ENCODE data around the gene PIGN. TPM values are rescaled to one million over a fixed set of nuclear protein-coding genes. Genes with fewer than 3 reads are reported as not detected.

PIGN gene
- polyA plus RNA-seq, 1 donor from 2014 or later, result 8.7 TPM

DNA sequence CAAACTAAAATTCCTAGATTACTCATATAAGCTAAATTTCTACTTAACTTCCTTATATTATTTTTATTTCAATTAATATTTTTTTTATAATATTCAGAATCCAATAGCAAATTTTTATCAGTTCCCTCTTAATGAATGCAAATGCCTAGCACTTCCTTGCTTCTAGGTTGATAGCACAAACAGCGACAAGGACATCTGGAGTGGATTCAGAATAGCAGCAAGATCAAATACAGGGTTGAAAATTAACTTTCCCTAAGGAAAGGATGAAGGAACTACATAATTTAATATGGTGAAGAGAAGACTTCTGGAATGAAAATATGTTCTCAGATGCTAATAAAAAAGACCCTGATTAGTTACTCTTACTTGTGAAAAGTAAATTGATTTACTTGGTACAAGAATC lies 64.5 kb downstream of the PIGN start:
- H4K20me1 ChIP-seq (ENCODE audit: insufficient read depth), result no peaks in the 10 kb centered on the region
- H3K4me2 ChIP-seq (ENCODE audit: low read length), result no peak overlapping the region
- no peak overlapping the region for H3K4me3 ChIP-seq (ENCODE audit: low read length)
- H3F3A ChIP-seq (ENCODE audit: insufficient read depth, low read length, poor library complexity, severe bottlenecking), result no peaks in the 10 kb centered on the region
- H2AFZ ChIP-seq (ENCODE audit: low read depth, low read length), result no peak overlapping the region
- H3K9me3 ChIP-seq (ENCODE audit: low read length), result no peaks in the 10 kb centered on the region
- H3K27ac ChIP-seq (ENCODE audit: low read length), result no peak overlapping the region
- no peak overlapping the region for H3K9ac ChIP-seq (ENCODE audit: low read length)
- no peaks in the 10 kb centered on the region for H3K36me3 ChIP-seq (ENCODE audit: insufficient read depth, low read length)
- no peak for TF ChIP-seq MXI1 (conservative IDR thresholded peaks at IDR 0.05; ENCODE audit: poor library complexity, severe bottlenecking)
- no peak for TF ChIP-seq RAD21 (conservative IDR thresholded peaks at IDR 0.05)
- TF ChIP-seq EP300 (conservative IDR thresholded peaks at IDR 0.05; ENCODE audit: poor library complexity, severe bottlenecking), result no peak
- no peaks in the 10 kb centered on the region for H3K27me3 ChIP-seq (ENCODE audit: insufficient read depth, low read depth, low read length)
- H3K9me2 ChIP-seq (ENCODE audit: insufficient read depth, low read length), result no peaks in the 10 kb centered on the region
- H3K79me2 ChIP-seq (replicated peaks; ENCODE audit: insufficient read depth, low read length), result no peaks in the 10 kb centered on the region

GRCh38 chr18:62119884-62120283 lies 67.0 kb downstream of the PIGN start:
- H3K9me3 ChIP-seq (ENCODE audit: low read length), result no peaks in the 10 kb centered on the region
- H3K4me3 ChIP-seq (ENCODE audit: low read length), result no peak overlapping the region
- no peaks in the 10 kb centered on the region for H3F3A ChIP-seq (ENCODE audit: insufficient read depth, low read length, poor library complexity, severe bottlenecking)
- H3K79me2 ChIP-seq (replicated peaks; ENCODE audit: insufficient read depth, low read length), result no peaks in the 10 kb centered on the region
- no peak for TF ChIP-seq CTCF (IDR thresholded peaks at IDR 0.05; ENCODE audit: poor library complexity, severe bottlenecking)
- TF ChIP-seq MXI1 (conservative IDR thresholded peaks at IDR 0.05; ENCODE audit: poor library complexity, severe bottlenecking), result no peak
- no peak for TF ChIP-seq SMC3 (conservative IDR thresholded peaks at IDR 0.05; ENCODE audit: poor library complexity)
- no peak for TF ChIP-seq RAD21 (conservative IDR thresholded peaks at IDR 0.05)
- TF ChIP-seq POLR2AphosphoS5 (IDR thresholded peaks at IDR 0.05), result no peak
- TF ChIP-seq, protein P1, sequence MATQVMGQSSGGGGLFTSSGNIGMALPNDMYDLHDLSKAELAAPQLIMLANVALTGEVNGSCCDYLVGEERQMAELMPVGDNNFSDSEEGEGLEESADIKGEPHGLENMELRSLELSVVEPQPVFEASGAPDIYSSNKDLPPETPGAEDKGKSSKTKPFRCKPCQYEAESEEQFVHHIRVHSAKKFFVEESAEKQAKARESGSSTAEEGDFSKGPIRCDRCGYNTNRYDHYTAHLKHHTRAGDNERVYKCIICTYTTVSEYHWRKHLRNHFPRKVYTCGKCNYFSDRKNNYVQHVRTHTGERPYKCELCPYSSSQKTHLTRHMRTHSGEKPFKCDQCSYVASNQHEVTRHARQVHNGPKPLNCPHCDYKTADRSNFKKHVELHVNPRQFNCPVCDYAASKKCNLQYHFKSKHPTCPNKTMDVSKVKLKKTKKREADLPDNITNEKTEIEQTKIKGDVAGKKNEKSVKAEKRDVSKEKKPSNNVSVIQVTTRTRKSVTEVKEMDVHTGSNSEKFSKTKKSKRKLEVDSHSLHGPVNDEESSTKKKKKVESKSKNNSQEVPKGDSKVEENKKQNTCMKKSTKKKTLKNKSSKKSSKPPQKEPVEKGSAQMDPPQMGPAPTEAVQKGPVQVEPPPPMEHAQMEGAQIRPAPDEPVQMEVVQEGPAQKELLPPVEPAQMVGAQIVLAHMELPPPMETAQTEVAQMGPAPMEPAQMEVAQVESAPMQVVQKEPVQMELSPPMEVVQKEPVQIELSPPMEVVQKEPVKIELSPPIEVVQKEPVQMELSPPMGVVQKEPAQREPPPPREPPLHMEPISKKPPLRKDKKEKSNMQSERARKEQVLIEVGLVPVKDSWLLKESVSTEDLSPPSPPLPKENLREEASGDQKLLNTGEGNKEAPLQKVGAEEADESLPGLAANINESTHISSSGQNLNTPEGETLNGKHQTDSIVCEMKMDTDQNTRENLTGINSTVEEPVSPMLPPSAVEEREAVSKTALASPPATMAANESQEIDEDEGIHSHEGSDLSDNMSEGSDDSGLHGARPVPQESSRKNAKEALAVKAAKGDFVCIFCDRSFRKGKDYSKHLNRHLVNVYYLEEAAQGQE (IDR thresholded peaks at IDR 0.05; ENCODE audit: borderline replicate concordance), result no peak
- TF ChIP-seq EZH2 (IDR thresholded peaks at IDR 0.05; ENCODE audit: borderline replicate concordance, insufficient read depth, low read length, poor library complexity, severe bottlenecking), result no peak
- no peak for TF ChIP-seq TAF1 (IDR thresholded peaks at IDR 0.05; ENCODE audit: low read depth)
- no peak for TF ChIP-seq EP300 (conservative IDR thresholded peaks at IDR 0.05; ENCODE audit: poor library complexity, severe bottlenecking)
- no peaks in the 10 kb centered on the region for H3K36me3 ChIP-seq (ENCODE audit: insufficient read depth, low read length)
- H3K27me3 ChIP-seq (ENCODE audit: insufficient read depth, low read depth, low read length), result no peaks in the 10 kb centered on the region
- no peaks in the 10 kb centered on the region for H4K20me1 ChIP-seq (ENCODE audit: insufficient read depth)
- H3K4me2 ChIP-seq (ENCODE audit: low read length), result no peak overlapping the region
- H2AFZ ChIP-seq (ENCODE audit: low read depth, low read length), result no peak overlapping the region
- no peak overlapping the region for H3K27ac ChIP-seq (ENCODE audit: low read length)
- H3K9ac ChIP-seq (ENCODE audit: low read length), result no peak overlapping the region
- no peaks in the 10 kb centered on the region for H3K9me2 ChIP-seq (ENCODE audit: insufficient read depth, low read length)

GRCh38 chr18:62118328-62118727 lies 68.5 kb downstream of the PIGN start:
- Histone ChIP-seq H3K79me2 (replicated peaks; ENCODE audit: insufficient read depth, low read length) (no peaks in the 10 kb centered on the region), H3F3A (ENCODE audit: insufficient read depth, low read length, poor library complexity, severe bottlenecking) (no peaks in the 10 kb centered on the region), H3K9me3 (ENCODE audit: low read length) (no peaks in the 10 kb centered on the region), H2AFZ (ENCODE audit: low read depth, low read length) (no peak overlapping the region), H3K4me2 (ENCODE audit: low read length) (no peak overlapping the region), H3K4me3 (ENCODE audit: low read length) (no peak overlapping the region), H3K27ac (ENCODE audit: low read length) (no peak overlapping the region), H3K9me2 (ENCODE audit: insufficient read depth, low read length) (no peaks in the 10 kb centered on the region), H3K9ac (ENCODE audit: low read length) (no peak overlapping the region), H3K27me3 (ENCODE audit: insufficient read depth, low read depth, low read length) (no peaks in the 10 kb centered on the region), H4K20me1 (ENCODE audit: insufficient read depth) (no peaks in the 10 kb centered on the region), H3K36me3 (ENCODE audit: insufficient read depth, low read length) (no peaks in the 10 kb centered on the region)
- TF ChIP-seq POLR2AphosphoS5 (IDR thresholded peaks at IDR 0.05) (no peak), EP300 (conservative IDR thresholded peaks at IDR 0.05; ENCODE audit: poor library complexity, severe bottlenecking) (no peak), RAD21 (conservative IDR thresholded peaks at IDR 0.05) (no peak)

All from neural cell (in vitro differentiated cells).